Pons (tissue), 1 donor: ENCODE measurements around the gene KDM4C.
"Not testable (repeated sequence)": the region's sequence is repeated elsewhere in the genome, so short reads cannot be mapped to it uniquely, and the experiment has no call there.

ENCODE experiments used
- DNase-seq: peaks from one replicate; pipeline ENCODE4 v3.0.0-alpha.2; 2016; ENCODE audit warnings: low spot score

Gene KDM4C

DNA sequence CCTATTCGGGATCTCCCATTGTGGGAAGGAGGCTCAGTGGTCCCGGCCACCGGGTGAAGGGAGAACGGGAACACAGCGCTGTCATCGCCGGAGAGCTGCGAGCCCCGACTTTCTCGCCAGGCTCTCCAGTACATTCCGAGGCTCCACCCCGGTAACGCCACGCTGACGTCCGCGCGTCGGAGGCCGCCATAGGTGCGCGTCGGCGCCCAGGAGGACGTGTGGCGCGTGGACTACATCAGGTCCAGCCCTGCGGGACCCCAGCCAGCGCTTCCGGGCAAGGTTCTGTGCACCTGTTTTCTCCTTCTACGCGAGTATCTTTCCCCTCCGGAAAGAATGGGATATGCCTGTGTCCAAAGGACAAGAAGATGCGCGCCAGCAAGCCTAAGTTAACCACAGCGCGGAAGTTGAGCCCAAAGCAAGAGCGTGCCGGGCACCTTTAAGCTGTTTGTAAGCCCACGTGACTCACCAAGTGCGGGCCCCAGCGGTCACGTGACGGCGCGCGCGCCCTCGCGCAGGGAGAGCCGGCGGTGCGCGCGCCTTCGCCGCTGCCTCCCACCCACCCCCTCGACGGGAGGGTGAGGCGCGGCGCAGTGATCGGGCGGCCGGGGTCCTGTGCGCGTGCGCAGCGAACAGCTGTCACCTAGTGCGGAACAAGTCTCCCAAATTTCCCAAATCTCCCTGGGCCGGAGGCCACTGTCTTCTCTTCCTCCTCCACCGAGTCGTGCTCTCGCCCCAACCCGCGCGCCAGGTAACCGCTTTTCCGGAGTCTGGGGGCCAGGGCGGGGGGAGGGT is at the start of gene KDM4C:
KDM4C (plus strand) TSS at position 518 of the 792 bp plus-strand sequence. CDS start 35,016 bp downstream, outside the sequence.
- DNase-seq, result peak; percentile 96

DNA sequence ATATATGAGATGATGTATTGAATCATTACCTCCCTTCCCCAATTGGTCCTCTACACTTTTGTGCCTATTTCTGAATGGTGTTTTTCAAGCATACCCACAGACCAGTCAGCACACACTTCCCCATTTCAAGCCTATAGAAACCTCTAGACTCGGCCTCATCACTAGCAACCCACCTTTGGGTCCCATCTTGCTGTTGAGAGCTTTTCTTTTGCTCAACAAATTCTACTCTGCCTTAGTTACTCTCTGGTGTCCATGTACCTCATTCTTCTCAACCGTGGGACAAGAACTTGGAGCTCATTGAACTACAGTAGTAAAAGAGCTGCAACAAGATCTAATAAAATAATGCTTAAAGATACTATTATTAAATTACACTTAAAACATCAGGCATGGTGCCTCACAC is 49.0 kb upstream of the KDM4C start:
- no peak for DNase-seq

DNA sequence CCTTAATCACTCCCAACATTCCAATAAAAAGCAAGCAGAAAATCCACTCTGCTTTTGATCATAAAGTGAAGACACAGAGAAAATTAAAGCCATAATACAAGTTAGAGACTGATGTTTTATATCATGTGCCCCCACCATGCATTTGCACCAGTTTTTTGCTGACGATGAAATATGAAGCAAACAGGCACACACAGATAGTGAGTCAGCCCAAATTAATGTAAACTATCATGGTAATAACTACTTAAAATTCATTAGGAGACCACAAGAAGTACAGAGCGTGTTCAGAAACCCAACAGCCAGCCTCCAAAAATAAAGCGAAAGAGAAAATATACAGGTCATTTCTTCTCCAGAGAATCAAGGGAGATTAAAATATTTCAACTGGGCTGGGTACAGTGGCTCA is 46.4 kb upstream of the KDM4C start:
- DNase-seq, result no peak

DNA sequence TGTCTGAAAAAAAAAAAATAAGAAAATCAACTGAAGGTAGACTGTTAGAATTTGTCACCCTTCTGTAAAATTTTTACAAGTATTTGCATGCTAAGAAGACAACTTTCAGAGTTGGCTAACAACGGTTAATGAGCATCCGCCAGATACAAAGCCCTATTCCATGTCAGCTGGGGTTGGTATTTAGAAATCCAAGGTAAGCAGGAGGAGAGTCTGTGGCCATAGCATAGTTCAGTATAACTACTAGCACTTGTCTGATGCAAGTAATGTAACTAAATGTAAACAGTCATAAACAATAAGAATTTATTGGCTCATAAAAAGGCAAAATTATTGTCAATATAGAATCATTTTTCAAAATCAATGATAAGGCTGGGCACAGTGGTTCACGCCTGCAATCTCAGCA is 45.7 kb upstream of the KDM4C start:
- no peak for DNase-seq

DNA sequence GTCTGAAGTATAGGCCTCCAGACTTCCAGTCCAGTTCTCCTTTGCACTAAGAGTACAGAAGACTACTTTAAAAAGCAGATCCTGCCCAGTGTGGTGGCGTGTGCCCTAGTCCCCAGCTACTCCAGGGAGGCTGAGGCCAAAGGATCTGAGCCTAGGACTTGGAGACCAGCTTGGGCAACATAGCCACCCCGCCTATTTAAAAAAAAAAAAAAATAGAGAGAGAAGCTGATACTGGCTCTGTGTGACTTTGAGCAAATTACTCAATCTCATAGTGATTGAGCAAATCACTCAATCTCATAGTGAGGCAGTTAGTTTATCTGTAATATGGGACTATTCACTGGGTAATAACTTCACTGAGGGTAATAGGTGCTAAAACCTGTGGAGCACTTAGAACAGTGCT is 43.6 kb upstream of the KDM4C start:
- no peak for DNase-seq

DNA sequence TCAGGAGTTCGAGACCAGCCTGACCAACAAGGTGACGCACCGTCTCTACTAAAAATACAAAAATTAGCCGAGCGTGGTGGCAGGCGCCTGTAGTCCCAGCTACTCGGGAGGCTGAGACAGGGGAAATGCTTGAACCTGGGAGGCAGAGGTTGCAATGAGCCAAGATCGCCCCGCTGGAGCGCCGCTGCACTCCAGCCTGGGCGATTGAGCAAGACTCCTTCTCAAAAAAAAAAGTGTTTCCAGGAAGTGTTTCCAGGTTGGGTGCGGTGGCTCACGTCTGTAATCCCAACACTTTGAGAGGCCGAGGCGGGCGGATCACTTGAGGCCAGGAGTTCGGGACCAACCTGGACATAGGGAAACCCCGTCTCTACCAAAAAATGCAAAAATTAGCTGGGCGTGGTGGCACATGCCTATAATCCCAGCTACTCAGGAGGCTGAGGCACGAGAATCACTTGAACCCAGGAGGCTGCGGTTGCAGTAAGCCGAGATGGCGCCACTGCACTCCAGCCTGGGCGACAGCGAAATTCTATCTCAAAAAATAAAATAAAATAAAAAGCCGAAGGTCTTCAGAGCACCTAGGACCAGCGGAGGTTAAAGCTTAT is 42.5 kb upstream of the KDM4C start:
- DNase-seq, result not testable (repeated sequence)

DNA sequence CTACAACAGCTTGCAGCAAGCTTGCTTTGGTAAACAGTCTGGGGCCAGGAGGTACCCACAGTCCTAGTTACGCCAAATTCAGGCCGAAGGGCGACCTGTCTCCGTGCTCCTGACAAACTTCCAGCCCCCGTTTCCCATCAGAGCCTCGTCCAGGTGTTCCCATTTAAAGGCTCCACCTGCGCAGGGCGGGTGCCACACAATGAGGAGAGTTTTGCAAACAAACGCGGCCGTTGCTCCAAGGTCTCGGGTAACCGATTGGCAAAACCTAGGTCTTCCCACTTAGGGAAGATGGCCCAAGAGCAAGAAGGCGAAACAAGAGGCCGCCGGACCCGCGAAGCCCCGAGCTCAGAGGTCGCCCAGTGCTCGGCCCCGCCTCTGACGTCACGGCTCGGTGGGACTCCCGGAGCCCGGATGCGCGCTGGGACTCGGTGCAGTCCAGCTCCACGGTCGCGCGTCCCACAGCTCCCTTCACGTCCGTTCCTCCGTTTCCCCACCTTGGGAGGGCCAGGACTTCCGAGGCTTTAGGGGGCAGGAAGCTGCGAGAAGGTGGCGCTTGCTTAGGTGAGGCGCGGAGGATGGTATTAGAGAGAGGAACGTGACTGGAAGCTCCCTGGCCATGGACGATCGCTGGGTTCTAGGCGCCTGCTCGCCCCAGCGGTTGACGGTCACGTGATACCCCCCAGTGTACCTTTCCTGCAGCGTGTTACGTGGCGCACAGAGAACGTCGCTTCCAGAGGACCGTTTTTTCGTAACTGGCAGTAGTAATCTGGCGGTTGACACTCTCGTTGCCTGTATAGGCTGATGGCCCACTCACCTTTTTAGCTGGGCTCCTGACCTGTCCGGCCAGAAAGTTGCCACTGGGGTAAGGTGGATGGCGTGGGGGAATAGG is 41.8 kb upstream of the KDM4C start:
- peak; percentile 16 for DNase-seq

DNA sequence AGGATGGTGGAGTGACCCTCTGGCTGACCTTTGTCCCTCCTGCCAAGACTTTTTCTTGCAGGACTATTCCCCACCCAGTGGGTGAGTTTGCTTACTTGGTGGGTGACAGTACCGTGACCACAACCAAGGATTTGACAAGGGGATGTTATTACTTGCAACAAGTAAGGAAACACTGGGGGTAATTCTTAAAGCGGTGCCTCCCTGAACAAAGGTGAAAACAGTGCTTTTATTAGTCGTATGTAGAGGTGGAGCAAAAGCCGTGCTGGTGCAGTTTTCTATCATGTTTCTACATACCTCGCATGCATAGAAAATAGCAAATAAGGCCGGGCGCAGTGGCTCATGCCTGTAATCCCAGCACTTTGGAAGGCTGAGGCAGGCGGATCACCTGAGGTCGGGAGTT is 41.0 kb upstream of the KDM4C start:
- no peak for DNase-seq

DNA sequence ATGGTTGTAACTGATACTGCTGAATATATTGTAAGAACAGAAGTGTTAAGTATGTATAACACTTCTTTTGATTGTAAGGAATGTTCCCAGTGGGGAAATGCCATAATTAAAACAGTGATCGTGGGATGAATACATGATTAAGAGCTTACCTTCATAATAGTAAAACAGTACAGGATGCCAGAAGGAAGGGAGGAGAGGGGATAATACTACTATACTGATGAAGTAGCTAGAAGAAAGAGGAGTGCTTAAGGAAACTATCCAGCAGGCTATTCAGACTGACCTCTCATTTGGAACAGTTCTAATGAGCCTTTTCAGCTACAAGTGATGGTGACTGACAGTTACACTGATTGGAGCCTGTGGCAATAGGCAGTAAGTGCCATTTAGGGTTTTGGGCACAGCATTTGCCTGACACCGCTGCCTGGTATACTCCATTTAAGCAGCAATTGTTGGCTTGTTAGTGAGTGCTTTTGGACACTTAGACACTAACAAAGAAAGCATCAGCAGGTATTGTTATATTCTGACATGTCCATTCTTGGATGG is 33.8 kb upstream of the KDM4C start:
- no peak for DNase-seq

DNA sequence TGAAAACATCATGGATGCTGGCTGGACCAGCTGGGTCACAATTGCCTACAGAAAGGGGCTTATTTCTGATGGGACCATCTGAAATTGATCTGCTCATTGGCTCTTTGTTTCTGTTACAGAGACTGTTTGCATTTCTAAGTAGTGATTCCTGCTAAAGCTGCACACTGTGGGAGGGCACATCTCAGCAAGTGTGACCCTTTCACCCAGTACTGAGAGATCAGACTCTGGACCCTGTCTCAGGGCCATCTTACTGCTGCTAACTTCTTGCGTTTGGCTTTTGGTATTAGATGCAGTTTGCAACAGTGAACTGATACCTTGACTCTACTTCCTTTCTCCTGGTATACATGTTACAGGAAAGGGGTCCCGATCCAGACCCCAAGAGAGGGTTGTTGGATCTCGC is 24.5 kb upstream of the KDM4C start:
- no peak for DNase-seq

DNA sequence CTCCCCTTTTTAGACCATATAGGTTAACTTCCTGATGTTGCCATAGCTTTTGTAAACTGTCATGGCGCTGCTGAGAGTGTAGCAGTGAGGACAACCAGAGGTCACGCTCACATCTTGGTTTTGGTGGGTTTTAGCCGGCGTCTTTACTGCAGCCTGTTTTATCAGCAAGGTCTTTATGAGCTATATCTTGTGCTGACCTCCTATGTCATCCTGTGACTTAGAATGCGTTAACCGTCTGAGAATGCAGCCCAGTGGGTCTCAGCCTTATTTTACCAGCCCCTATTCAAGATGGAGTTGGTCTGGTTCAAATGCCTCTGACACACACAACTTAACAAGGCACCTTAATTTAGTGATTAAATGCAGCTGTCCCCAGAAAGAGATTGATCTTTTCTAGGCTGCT is 23.9 kb upstream of the KDM4C start:
- no peak for DNase-seq

DNA sequence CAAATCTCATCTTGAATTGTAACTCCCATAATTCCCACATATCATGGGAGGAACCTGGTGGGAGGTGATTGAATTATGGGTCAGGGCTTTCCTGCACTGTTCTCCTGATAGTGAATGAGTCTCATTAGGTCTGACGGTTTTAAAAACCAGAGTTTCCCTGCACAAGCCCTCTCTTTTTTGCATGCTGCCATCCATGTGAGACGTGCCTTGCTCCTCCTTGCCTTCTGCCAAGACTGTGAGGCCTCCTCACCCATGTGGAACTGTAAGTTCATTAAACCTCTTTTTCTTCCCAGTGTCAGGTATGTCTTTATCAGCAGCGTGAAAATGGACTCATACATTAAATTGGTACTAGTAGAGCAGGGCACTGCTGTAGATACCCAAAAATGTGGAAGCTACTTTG is 22.4 kb upstream of the KDM4C start:
- DNase-seq, result no peak

DNA sequence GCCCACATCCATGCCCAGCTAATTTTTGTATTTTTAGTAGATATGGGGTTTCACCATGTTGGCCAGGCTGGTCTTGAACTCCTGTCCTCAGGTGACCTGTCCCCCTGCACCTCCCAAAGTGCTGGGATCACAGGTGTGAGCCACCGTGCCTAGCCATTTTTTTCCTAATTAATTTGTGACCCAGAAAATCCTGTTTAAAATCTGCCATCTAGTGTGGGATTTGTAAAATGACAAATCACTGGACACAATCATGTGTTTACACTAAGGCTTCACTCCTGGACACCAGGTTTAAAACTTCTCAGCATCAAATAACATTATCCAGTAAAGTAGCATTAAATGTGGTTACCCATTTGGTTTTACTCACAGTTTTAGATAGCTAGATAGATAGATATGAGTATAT is 18.6 kb upstream of the KDM4C start:
- DNase-seq, result peak; percentile 47

DNA sequence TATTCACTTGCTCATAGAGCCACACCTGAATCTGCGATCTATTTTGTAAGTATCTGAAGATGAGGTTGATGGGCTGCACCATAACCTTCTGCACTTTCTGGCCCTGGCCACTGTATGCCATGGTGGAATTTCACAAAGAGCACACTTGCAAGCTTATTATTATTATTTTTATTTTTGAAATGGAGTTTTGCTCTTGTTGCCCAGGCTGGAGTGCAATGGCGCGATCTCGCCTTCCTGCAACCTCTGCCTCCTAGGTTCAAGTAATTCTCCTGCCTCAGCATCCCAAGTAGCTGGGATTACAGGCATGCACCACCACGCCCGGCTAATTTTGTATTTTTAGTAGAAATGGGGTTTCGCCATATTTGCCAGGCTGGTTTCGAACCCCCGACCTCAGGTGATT is 8.9 kb upstream of the KDM4C start:
- DNase-seq, result not testable (repeated sequence)

DNA sequence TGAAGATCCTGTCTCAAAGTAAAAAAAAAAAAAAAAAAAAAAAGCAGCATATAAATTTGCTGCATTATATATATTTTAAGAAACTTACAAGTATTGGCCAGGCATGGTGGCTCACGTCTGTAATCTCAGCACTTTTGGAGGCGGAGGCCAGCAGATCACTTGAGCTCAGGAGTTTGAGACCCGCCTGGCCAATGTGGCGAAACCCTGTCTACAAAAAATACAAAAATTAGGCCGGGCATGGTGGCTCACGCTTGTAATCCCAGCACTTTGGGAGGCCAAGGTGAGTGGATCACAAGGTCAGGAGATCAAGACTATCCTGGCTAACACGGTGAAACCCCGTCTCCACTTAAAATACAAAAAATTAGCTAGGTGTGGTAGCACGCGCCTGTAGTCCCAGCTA is 2.9 kb upstream of the KDM4C start:
- DNase-seq, result not testable (repeated sequence)

DNA sequence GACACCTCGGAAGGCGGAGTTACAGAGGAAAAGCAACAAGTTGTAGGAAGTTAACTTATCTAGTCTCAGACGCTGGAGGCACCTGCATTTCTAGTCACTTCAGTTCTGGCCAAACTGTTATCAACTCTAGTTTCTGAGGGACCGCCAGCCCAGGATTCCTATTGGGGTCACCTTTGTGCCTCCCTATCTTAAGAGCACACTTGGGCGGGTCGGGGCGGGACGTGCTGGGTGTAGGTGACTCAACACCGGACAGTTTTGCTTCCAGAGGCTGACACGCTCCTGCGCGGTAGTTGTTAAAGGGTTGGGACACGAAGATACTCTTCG is 679 bp upstream of the KDM4C start:
- DNase-seq, result peak; percentile 86

DNA sequence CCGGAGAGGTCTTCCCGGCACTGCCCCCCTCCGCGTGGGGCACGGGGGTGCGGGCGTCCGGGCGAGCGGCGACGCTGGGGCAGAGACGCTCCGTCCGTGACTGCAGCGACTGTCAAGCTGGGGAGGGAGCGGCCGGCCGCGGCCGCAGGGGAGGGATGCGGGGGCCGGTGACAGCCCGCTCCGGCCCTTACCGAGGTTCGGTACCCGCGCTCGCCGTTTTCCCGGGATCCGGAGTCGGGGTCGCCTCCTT is 400 bp downstream of the KDM4C start:
- no peak for DNase-seq

DNA sequence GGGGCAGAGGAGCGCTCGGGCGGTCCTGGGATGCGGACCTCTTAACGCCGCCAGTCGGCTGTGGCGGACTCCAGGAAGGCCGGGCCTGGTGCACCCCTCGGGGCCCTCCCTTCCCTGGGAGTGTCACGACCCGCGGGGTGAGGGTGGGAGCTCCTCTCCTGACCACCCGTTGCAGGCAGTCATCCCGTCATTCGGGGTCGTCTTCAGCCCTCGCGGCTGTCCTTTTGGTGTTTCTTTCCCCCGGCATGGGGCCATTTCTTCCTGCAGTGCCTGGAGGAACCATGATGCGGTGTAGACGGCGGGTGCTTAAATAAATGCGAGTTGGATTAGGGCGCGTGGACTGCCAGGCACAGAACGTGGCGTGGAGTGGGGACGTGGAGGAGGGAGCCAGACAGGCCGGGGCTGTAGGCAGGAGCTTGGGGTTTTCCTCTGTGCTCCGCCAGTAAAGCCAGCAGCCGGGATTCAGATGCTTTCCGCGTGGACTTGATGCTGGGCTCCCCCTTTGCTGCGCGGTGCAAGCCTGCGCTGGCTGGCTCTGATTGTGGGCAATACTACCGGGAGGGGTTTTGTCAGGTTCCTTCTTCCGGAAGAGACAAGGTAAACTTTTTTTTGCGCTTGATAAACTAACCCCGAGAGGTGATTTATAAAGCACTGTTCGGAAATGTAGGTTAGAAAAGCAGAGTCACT is 868 bp downstream of the KDM4C start:
- peak; percentile 60 for DNase-seq

DNA sequence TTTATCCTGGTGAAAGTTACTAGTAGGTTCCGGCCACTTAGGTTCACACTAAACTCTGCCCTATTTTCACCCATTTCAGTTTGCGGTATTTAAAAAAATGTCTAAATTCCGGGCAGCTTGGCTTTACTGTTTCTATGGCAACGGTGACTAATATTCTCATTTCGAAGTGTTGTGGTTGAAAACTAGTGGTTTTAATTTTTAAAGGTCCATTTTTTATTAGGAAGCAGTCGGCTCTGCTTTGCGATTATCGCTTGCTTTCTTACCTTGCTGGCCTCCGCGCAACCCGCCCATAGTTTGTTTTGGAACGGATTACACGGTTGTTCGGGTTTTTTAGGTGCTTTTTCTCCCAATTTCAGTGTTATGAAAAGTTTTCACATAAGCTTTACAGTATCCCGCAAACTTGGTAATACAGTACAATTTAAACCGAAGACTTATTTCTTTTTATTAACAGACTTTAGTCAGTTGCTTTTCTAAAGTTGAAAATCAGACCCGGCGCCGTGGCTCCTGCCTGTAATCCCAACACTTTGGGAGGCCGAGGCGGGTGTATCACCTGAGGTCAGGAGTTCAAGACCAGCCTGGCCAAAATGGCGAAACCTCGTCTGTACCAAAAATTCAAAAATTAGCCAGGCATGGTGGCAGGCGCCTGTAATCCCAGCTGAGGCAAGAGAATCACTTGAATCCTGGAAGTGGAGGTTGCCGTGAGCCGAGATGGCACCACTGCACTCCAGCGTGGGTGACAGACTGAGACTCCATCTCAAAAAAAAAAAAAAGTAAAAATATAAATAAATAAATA is 1.6 kb downstream of the KDM4C start:
- DNase-seq, result no peak

DNA sequence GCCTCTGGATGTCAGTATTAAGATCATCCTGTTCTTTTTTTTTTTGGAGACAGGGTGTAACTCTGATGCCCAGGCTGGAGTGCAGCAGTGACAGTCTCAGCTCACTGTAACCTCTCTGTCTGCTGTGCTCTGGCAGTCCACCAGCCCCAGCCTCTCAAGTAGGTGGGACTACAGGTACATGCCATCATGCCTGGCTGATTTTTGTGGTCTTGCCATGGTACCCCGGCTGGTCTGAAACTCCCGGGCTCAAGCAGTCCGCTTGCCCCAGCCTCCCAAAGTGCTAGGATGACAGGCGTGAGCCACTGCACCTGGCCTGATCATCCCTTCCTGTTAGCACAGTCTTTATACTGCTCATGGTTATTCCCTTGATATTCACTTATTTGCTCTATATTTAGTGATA is 3.5 kb downstream of the KDM4C start:
- no peak for DNase-seq

DNA sequence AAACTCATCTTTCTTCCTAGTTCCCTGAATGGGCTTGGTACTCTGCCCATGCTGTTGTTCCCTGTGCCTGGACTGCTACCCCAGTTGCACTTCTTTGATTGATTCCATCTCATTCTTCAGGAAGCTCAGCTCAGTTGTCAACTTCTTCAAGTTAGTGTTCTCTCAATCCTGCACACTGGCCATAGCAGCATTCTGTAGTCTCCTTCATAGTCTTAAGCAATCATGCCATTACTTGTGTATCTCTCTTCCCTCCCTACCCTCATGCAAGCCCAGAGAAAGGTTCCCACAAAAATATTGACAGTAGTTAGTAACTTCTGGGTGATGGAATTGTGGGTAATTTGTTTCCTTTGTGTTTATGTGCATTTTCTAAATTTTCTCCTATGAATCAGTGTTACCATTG is 5.5 kb downstream of the KDM4C start:
- DNase-seq, result no peak

DNA sequence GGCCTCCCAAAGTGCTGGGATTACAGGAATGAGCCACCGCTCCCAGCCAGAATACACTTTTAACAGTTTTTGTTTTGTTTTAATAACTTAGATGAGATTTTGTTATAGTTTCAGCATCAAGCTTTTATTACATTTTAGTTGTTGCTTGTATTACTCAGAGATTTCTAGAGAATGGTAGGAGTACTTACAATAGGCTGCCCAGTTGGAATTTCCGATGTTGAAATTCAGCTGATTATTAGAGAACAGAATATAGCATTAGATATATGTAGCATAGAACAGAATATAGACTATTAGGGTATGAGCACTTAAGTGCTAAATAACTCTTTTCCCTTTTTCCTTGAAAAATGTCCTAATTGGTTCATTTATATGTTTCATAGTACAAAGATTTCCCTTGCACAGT is 6.2 kb downstream of the KDM4C start:
- no peak for DNase-seq
